GM18519 (cell line): ENCODE results near the gene CDH5.
"Not testable (repeated sequence)": the region's sequence is repeated elsewhere in the genome, so short reads cannot be mapped to it uniquely, and the experiment has no call there.

Source experiments
- ATAC-seq: cut with Tn5 transposase; IDR thresholded peaks from one replicate; pipeline ENCODE4 v1.9.1; 2021; ENCODE audit warnings: mild to moderate bottlenecking, moderate library complexity; ENCODE audit not compliant: unreplicated experiment, low FRiP score

The CDH5 gene

DNA sequence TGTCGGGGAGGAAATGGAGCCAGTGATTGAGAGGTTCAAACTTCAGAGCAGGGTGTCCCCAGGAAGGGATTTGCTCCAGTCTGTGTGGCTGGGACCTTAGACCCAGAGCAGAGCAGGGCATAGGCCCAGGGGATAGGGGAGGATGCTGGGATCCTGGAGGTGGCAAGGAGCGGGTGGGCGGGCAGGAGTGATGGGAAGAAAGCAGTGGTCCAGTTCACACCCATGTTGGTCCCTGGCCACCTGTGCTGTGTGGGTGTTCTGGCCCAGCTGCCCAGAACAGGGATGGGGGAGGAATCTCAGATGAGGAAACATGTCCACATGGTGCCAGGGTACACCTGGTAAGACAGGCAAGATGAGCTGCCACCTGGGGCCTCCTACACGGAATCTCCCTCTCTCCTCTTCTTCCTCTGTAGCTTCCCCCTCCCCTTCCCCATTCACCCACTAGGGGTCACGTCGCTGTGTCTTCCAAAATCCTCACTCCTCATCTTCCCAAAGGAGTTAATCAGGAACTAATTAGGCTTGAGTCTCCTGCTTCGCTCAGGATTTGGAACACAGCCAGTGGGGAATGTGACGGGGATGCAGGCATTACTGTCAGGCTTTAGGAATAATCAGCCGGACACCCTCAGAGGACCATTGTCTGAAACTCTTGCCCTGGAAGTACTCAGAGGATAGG is 62.9 kb downstream of the CDH5 start:
- no peak for ATAC-seq

GRCh38 chr16:66430214-66430613 is 63.7 kb downstream of the CDH5 start:
- ATAC-seq, result no peak

DNA sequence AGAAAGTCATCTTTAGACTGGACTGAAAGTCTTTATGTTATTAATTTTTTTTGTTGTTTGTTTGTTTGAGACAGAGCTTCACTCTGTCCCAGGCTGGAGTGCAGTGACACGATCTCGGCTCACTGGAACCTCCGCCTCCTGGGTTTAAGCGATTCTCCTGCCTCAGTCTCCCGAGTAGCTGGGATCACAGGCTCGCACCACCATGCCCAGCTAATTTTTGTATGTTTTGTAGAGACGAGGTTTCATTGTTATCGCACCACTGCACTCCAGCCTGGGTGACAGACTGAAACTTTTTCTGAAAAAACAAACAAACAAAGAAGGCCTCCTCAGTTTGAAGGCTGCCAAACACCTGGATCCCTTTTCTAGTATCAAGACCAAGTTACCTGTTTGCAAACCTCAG is 65.3 kb downstream of the CDH5 start:
- ATAC-seq, result no peak

DNA sequence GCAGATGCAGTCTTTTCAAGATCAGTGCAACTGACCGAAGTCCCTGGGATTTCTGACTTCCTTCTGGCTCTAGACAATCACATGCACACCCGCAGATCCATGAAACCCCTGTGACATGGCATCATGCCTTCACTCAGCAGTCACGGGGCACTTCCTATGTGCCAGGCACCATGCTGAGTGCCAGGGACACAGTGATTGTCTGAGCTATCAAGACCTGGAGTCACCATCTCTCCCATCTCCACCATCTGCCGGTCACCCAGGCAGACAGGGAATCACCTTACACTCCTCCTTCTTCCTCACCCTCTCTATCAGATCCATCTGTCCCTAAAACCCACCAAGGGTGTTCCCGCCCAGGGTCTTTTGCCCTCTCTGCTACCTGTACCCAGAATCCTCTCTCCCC is 65.9 kb downstream of the CDH5 start:
- ATAC-seq, result no peak

GRCh38 chr16:66434619-66435430 is 68.3 kb downstream of the CDH5 start:
- ATAC-seq, result no peak

DNA sequence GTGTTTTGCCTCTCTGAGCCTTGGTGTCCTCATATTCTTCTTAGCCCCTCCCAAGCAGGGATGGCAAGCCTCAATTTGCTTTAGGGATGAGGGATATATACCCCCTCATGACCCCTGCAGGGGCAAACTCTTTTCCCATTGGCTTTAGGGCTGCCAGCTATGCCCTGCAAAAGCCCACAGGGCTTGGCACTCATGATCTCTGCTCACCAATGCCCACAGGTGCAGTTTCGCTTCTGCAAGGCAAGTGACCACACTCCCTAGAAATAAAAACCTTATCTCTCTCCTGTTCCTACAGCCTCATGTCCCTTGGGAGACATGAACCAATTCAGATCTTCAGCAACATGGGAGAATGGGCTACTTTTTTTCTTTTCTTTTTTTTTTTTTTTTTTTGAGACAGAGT is 69.4 kb downstream of the CDH5 start:
- ATAC-seq, result no peak

DNA sequence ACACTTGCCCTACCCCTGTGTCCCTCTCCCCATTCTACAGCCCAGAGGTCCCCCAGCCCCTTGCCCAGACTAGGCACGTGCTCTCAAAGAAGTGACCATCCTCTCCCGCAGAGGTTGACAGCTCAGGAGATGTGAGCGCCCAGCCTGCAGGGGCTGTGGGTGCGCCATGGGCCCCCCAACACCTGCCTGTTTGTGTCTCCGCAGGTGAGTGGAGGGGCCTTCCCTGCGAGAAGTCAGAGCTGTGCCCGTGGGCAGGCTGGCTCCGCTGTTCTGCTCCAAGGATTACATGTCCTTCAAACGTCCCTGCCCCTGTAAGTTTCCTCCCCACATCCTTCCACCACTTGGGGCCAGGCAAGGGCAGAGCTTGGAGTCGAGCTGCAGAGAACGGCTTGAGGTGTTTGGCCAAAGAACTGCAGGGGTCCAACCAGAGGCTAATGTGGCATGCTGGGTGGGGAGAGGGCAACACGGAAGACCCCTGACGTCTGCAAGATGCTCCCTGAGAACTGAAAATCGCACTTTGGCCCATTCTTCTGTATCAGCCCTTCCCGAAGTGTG is 71.0 kb downstream of the CDH5 start:
- ATAC-seq, result no peak

DNA sequence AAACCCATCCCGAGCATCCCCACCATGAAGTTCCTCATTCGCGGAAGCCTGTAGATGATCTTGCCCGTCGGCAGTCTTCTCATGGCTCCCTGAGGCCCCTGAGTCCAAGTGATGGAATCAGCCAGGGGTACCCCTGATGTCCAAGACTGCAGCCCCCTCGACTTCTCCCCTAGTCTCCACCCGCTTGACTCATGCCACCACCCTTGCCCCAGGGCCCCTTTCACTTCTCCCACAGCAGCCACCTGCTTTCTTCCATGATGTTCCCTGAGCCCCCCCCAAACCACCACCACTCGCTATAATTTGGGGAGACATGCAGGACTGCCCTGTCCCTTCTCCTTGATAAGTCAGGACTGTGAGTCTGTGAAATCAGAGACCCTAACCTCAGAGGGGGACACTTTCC is 72.0 kb downstream of the CDH5 start:
- no peak for ATAC-seq

- no peak for ATAC-seq
Measured at GRCh38 chr16:66439051-66439730, 72.7 kb downstream of the CDH5 start.

- no peak for ATAC-seq
Measured at GRCh38 chr16:66440271-66440802, 73.8 kb downstream of the CDH5 start.

- no peak for ATAC-seq
Measured at GRCh38 chr16:66440970-66441369, 74.5 kb downstream of the CDH5 start.

- ATAC-seq, result no peak
Measured at GRCh38 chr16:66441586-66442375, 75.3 kb downstream of the CDH5 start.

DNA sequence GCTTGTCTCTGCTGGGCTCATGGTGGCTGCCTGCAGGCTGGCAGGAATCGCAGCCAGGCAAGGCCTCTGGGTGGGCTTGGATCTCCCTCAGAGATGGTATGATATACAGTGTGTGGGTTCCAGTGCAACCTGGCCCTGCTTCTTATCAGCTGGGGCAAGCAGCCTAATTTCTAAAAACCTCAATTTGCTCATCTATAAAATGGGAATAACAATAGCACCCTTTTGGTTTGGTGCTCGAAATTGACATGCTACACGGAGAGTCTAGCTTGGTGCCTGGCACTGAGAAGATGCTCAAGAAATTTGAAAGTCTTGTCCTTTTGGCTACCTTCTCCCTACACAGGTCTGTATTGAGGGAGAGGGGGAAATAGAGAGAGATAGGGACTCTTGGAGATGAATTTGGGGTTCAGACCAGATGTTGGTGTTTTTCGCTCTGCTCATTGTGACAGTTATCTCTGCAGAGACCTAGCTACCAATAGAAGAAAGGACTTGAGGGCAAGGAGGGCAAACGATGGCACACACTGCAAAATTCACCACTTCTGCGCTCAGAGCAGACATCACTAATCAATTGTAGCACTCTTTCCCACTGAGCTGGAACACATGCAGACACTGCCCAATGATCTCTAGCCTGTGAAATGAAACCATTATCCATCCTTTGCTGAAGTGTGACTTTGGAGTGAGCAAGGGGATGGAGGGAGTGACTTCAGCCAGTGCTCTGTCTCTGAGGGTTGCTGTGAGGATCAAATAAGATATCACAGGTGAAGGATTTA is 76.2 kb downstream of the CDH5 start:
- no peak for ATAC-seq

DNA sequence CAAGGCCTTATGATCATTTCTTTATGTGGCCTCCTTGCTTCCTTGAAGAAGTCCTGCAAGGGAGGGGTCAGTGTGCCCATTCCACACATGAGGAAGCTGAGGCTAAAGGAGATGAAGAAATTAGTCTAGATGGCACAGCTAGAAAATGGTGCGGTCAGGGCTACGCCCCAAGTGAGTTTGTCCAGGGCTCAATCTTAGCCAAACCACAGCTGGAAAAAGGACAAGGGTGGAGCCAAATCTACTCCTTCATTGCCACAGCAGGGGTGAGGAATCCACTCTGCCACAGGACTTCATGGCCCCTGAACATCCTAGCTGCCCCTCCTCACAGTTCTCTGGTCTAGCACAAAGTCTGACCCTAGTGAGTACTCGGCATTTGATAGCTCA is 76.8 kb downstream of the CDH5 start:
- no peak for ATAC-seq

DNA sequence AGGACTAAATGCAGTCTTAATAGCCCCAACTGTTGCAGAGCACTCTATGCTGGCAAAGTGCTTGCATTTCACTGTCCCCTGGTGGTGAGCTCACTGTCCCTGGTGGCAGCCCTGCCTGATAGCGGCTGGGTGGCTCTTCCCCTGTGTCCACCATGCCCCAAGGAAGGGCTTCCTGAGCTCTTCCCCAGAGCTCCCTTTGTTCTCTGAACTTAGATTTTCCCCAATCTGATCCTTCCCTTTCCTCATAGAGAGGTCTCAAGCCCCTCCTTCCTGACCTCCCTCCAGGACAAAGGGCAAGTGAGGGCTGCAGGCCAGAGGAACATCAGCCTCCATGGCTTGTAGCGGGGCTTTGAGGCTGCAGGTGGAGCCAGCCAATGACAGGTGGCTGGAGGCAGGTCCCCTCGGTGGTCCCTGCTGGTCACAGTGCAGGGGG is 77.6 kb downstream of the CDH5 start:
- ATAC-seq, result no peak

GRCh38 chr16:66446737-66447136 is 80.2 kb downstream of the CDH5 start:
- no peak for ATAC-seq

DNA sequence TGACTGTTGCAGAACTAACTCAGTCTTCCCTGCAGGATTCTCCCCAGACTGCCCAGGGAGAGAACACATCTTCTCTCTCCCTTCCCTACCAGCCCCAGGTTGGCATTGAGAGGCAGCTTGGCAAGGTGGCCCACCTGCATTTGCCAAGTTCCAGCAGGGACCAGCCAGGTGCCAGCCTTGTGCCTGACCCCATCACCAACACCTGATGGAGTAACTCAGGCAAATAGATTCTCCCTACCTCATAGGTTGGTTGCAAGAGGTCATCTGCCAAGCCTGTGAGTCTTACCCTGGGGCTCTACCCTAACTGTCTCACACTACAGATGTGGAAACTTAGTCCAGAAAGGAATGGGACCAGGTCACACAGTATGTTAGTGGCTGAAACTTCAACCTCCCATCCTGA is 81.0 kb downstream of the CDH5 start:
- ATAC-seq, result no peak

DNA sequence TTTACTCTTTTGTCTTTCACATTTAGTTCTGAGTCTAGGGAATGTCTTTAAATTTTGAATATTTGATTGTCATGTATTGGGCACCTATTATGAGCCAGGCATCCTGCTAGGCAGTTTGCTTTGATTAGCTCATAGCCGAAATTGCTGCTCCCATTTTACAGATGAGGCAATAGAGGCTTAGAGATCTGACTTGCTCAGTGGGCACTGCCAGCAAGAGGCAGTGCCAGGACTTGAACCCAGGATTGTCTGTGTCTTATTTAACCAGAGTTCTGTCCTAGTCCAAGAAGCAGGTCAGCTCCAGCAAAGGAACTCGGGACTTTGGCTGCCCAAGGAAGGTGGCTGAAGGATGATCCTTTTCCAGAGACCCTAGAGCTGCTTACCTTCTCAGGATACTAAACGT is 85.1 kb downstream of the CDH5 start:
- no peak for ATAC-seq

- not testable (repeated sequence) for ATAC-seq
Measured at GRCh38 chr16:66453230-66453629, 86.7 kb downstream of the CDH5 start.
